DOHH2 (cell line): ENCODE measurements around the gene RNF180.

Experiments used
- H3F3A ChIP-seq: fragments of 200-600 bp; sonication (generic), shearing (Covaris generic); 2 replicates; pipeline ENCODE4 v1.6.0; 2016; ENCODE audit warnings: antibody characterized with exemption, mild to moderate bottlenecking; ENCODE audit not compliant: control insufficient read depth, insufficient read depth
- H3K27ac ChIP-seq: fragments of 200-600 bp; sonication (generic); 2 replicates; pipeline ENCODE4 v1.5.1; 2014; ENCODE audit warnings: low read depth, mild to moderate bottlenecking, low read length, moderate library complexity
- H3K27me3 ChIP-seq: fragments of 200-600 bp; sonication (generic); 2 replicates; pipeline ENCODE4 v1.6.1; 2014; ENCODE audit warnings: mild to moderate bottlenecking, low read length, mixed read lengths; ENCODE audit not compliant: control insufficient read depth
- H3K36me3 ChIP-seq: fragments of 200-600 bp; sonication (generic); 2 replicates; pipeline ENCODE4 v1.6.1; 2014; ENCODE audit warnings: mild to moderate bottlenecking, low read length, moderate library complexity, mixed read lengths; ENCODE audit not compliant: control insufficient read depth
- H3K4me1 ChIP-seq: fragments of 200-600 bp; sonication (generic); 2 replicates; pipeline ENCODE4 v1.6.1; 2014; ENCODE audit warnings: mild to moderate bottlenecking, low read length, mixed read lengths; ENCODE audit not compliant: control insufficient read depth
- H3K4me2 ChIP-seq: fragments of 200-600 bp; sonication (generic); 2 replicates; pipeline ENCODE4 v1.6.0; 2014; ENCODE audit warnings: mild to moderate bottlenecking, low read length, moderate library complexity
- H3K4me3 ChIP-seq: fragments of 200-600 bp; sonication (generic); 2 replicates; pipeline ENCODE4 v1.5.1; 2014; ENCODE audit warnings: mild to moderate bottlenecking, low read length, mixed read lengths
- H3K79me2 ChIP-seq: fragments of 200-600 bp; sonication (generic); 2 replicates; pipeline ENCODE4 v1.6.1; 2014; ENCODE audit warnings: mild to moderate bottlenecking, low read length, mixed read lengths; ENCODE audit not compliant: control insufficient read depth
- H3K9me2 ChIP-seq: fragments of 200-600 bp; sonication (generic); replicated peaks from 2 replicates; pipeline ENCODE4 v1.6.1; 2014; ENCODE audit warnings: mild to moderate bottlenecking, low read length, mixed read lengths; ENCODE audit not compliant: control insufficient read depth
- H3K9me3 ChIP-seq: fragments of 200-600 bp; sonication (generic); 2 replicates; pipeline ENCODE4 v1.6.1; 2014; ENCODE audit warnings: antibody characterized with exemption, low read length, mixed read lengths; ENCODE audit not compliant: control insufficient read depth, insufficient read depth
- H4K20me1 ChIP-seq: fragments of 200-600 bp; sonication (generic); 2 replicates; pipeline ENCODE4 v1.6.0; 2014; ENCODE audit warnings: low read depth, mild to moderate bottlenecking, antibody characterized with exemption, low read length, moderate library complexity; ENCODE audit not compliant: control insufficient read depth, insufficient read depth
- CTCF ChIP-seq: fragments of 200-600 bp; sonication (generic); IDR thresholded peaks from one replicate; pipeline ENCODE4 v1.5.1; 2014; ENCODE audit warnings: antibody characterized with exemption, mild to moderate bottlenecking, low read depth, low read length; ENCODE audit not compliant: poor library complexity, severe bottlenecking
- EZH2phosphoT487 ChIP-seq: fragments of 200-600 bp; sonication (generic); IDR thresholded peaks from 2 replicates; pipeline ENCODE4 v1.6.1; 2017; ENCODE audit warnings: borderline replicate concordance, mild to moderate bottlenecking, antibody characterized with exemption, low read length, moderate library complexity, mixed read lengths

The RNF180 gene

GRCh38 chr5:64333886-64334285 is 168.2 kb downstream of the RNF180 start:
- Histone ChIP-seq H3K4me3 (no peak overlapping the region), H4K20me1 (no peaks in the 10 kb centered on the region), H3K27ac (no peak overlapping the region), H3K27me3 (no peaks in the 10 kb centered on the region), H3K4me2 (no peak overlapping the region), H3F3A (no peaks in the 10 kb centered on the region), H3K9me2 (no peaks in the 10 kb centered on the region), H3K36me3 (no peaks in the 10 kb centered on the region), H3K9me3 (peaks cover 4% of the 10 kb centered on the region; the same call in 1 of the 2 replicates), H3K79me2 (no peaks in the 10 kb centered on the region), H3K4me1 (no peaks in the 10 kb centered on the region)
- TF ChIP-seq CTCF (no peak), EZH2phosphoT487 (no peak)

GRCh38 chr5:64339769-64340168 is 174.1 kb downstream of the RNF180 start:
- Histone ChIP-seq H3K4me3 (no peak overlapping the region), H3K27ac (no peak overlapping the region), H3K79me2 (no peaks in the 10 kb centered on the region), H3K9me2 (no peaks in the 10 kb centered on the region), H3K9me3 (no peaks in the 10 kb centered on the region), H3K4me1 (no peaks in the 10 kb centered on the region), H4K20me1 (no peaks in the 10 kb centered on the region), H3F3A (no peaks in the 10 kb centered on the region), H3K4me2 (no peak overlapping the region), H3K36me3 (no peaks in the 10 kb centered on the region), H3K27me3 (no peaks in the 10 kb centered on the region)
- TF ChIP-seq CTCF: no peak
- TF ChIP-seq EZH2phosphoT487: no peak

GRCh38 chr5:64340293-64340692 is 174.7 kb downstream of the RNF180 start:
- no peaks in the 10 kb centered on the region for H3K79me2 ChIP-seq
- H3K36me3 ChIP-seq: no peaks in the 10 kb centered on the region
- no peaks in the 10 kb centered on the region for H3F3A ChIP-seq
- no peaks in the 10 kb centered on the region for H3K27me3 ChIP-seq
- TF ChIP-seq EZH2phosphoT487: no peak
- no peak for TF ChIP-seq CTCF
- H3K27ac ChIP-seq: no peak overlapping the region
- no peaks in the 10 kb centered on the region for H3K9me3 ChIP-seq
- no peaks in the 10 kb centered on the region for H4K20me1 ChIP-seq
- no peaks in the 10 kb centered on the region for H3K4me1 ChIP-seq
- no peak overlapping the region for H3K4me2 ChIP-seq
- no peaks in the 10 kb centered on the region for H3K9me2 ChIP-seq
- H3K4me3 ChIP-seq: no peak overlapping the region

- Histone ChIP-seq H3K79me2 (no peaks in the 10 kb centered on the region), H3F3A (no peaks in the 10 kb centered on the region), H3K4me3 (no peak overlapping the region), H3K9me2 (no peaks in the 10 kb centered on the region), H3K9me3 (no peaks in the 10 kb centered on the region), H4K20me1 (no peaks in the 10 kb centered on the region), H3K4me1 (no peaks in the 10 kb centered on the region), H3K36me3 (no peaks in the 10 kb centered on the region), H3K27me3 (no peaks in the 10 kb centered on the region), H3K4me2 (no peak overlapping the region), H3K27ac (no peak overlapping the region)
- no peak for TF ChIP-seq CTCF
- TF ChIP-seq EZH2phosphoT487: no peak
These were observed 175.7 kb downstream of the RNF180 start for GRCh38 chr5:64341340-64341739.
